Uterus (tissue), 4 donors: Measurements from ENCODE around the gene GIMAP8. TPM values are rescaled to one million over a fixed set of nuclear protein-coding genes. Genes with fewer than 3 reads are reported as not detected.

Source experiments
- DNase-seq, 2 donors: peaks; one replicate each; pipeline ENCODE4 v3.0.0-alpha.2; 2019 to 2020
- H3K27ac ChIP-seq, 2 donors: fragments of 200-600 bp; sonication (generic); 1 replicate in 1 of 2; 2 replicates in 1 of 2; pipeline ENCODE4 v1.5.1; 2016 to 2018
- H3K27me3 ChIP-seq, 2 donors: fragments of 200-600 bp; sonication (generic); one replicate each; pipeline ENCODE4 v1.5.1; 2018 to 2019; ENCODE audit warnings: control low read depth in 1 of 2
- H3K36me3 ChIP-seq, 2 donors: fragments of 200-600 bp; sonication (generic); one replicate each; pipeline ENCODE4 v1.5.1; 2019; ENCODE audit warnings: control low read depth in 1 of 2
- H3K4me1 ChIP-seq, 2 donors: fragments of 200-600 bp; sonication (generic); one replicate each; pipeline ENCODE4 v1.5.1; 2018 to 2019; ENCODE audit warnings: control low read depth in 1 of 2
- H3K4me3 ChIP-seq, 2 donors: fragments of 200-600 bp; sonication (generic); 1 replicate in 1 of 2; 2 replicates in 1 of 2; pipeline ENCODE4 v1.5.1; 2018 to 2019; ENCODE audit warnings: mild to moderate bottlenecking in 1 of 2
- H3K9me3 ChIP-seq, 2 donors: fragments of 200-600 bp; sonication (generic); one replicate each; pipeline ENCODE4 v1.5.1; 2019; ENCODE audit warnings: control low read depth in 1 of 2
- POLR2A ChIP-seq, 2 donors: fragments of 450-650 bp; IDR thresholded peaks; one replicate each; pipeline ENCODE4 v1.6.1; 2016; ENCODE audit warnings: antibody characterized with exemption in 2 of 2, mild to moderate bottlenecking in 1 of 2, moderate library complexity in 1 of 2
- intact Hi-C: fragments of 100-400 bp; cut with DNase I; formaldehyde crosslinking; loops from one replicate; pipeline ENCODE4 v1.15.1; 2023; ENCODE audit warnings: low total_unique reads
- total RNA-seq, 4 donors: library from RNA; depleted of rRNA in 3 of 4; stranded (reverse); fragments of >200 nt in 3 of 4; gene quantifications; one replicate each; pipeline versions ENCODE4 v1.1.0 to v1.2.4, GENCODE V29; 2014 to 2023
- TF ChIP-seq, protein P1 (sequence below), 4 experiments: fragments of 200-600 bp in 2 of 4; fragments of 450-650 bp in 2 of 4; sonication (generic) in 2 of 4; IDR thresholded peaks; one replicate each; pipeline ENCODE4 v1.5.1; 2016 to 2019; ENCODE audit warnings: antibody characterized with exemption in 4 of 4, mild to moderate bottlenecking in 2 of 4, moderate library complexity in 1 of 4
- donor health status: DM: yes; HTN: yes; CAD: no.

Gene GIMAP8
- total RNA-seq, 4 donors from 2014 or later, result 16.7 to 47.7 (median 25.6) TPM

DNA sequence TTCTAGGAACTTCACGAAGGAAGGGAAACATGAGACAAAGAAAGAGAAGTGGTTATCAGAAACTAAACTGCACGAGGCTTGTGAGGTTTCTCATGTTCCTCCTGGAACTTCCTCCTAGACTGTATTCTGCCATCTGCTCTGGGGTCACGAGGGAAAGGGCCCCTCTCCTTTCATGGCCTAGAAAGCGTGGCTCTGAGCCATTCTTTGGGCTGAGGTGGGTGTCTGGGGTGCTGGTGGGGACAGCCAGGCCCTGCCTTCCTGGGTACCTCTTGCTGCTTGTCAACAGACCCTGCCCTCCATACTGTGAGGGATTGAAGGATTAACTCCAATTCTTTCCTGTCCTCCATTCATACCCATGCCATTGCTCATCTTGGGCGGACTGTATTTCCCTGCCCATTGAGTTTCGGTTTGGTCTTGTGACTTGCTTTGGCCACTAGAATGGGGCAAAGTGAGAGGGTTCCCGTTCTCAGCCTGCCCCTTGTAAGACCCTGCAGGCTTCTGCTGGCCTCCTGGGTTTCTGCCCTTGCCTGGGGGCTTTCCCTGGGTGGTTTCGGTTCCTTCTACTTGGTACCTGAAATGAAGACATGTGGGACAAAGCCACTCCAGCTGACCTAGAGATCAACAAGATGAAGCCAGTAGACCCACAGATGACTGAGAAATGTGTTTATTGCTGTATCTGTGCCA, 14.9 kb upstream of the GIMAP8 start:
- no peaks in the 10 kb centered on the region for H3K9me3 ChIP-seq
- intact Hi-C loops, result no loop called here
- H3K4me3 ChIP-seq, result no peak overlapping the region
- no peaks in the 10 kb centered on the region for H3K4me1 ChIP-seq
- TF ChIP-seq POLR2A (IDR thresholded peaks at IDR 0.05), result no peak
- TF ChIP-seq, protein P1, sequence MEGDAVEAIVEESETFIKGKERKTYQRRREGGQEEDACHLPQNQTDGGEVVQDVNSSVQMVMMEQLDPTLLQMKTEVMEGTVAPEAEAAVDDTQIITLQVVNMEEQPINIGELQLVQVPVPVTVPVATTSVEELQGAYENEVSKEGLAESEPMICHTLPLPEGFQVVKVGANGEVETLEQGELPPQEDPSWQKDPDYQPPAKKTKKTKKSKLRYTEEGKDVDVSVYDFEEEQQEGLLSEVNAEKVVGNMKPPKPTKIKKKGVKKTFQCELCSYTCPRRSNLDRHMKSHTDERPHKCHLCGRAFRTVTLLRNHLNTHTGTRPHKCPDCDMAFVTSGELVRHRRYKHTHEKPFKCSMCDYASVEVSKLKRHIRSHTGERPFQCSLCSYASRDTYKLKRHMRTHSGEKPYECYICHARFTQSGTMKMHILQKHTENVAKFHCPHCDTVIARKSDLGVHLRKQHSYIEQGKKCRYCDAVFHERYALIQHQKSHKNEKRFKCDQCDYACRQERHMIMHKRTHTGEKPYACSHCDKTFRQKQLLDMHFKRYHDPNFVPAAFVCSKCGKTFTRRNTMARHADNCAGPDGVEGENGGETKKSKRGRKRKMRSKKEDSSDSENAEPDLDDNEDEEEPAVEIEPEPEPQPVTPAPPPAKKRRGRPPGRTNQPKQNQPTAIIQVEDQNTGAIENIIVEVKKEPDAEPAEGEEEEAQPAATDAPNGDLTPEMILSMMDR (IDR thresholded peaks at IDR 0.05), result no peak
- H3K27ac ChIP-seq, result no peak overlapping the region
- no peaks in the 10 kb centered on the region for H3K27me3 ChIP-seq
- no peaks in the 10 kb centered on the region for H3K36me3 ChIP-seq
- no peak for DNase-seq

DNA sequence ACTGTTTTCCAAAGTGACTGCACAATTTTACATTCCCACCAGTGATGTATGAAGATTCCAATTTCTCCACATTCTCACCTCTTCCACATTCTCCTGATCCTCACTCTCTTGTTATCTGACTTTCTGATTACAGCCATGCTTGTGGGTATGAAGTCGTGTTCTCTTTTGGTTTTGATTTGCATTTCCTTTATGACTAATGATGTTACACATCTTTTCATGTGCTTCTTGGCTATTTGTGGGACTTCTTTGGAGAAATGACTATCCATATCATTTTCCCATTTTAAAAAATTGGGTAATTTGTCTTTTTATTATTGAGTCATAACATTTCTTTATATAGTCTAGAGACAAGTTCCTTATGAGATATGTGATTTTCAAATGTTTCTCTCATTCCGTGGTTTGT, 10.5 kb upstream of the GIMAP8 start:
- intact Hi-C loops, result no loop called here
- Histone ChIP-seq H3K36me3 (no peaks in the 10 kb centered on the region), H3K27ac (no peak overlapping the region), H3K9me3 (peaks cover 0 to 5% of the 10 kb centered on the region in 2 donors), H3K27me3 (no peaks in the 10 kb centered on the region), H3K4me3 (no peak overlapping the region), H3K4me1 (no peaks in the 10 kb centered on the region)
- no peak for DNase-seq
- no peak for TF ChIP-seq POLR2A (IDR thresholded peaks at IDR 0.05)
- TF ChIP-seq, protein P1 (IDR thresholded peaks at IDR 0.05), result no peak

DNA sequence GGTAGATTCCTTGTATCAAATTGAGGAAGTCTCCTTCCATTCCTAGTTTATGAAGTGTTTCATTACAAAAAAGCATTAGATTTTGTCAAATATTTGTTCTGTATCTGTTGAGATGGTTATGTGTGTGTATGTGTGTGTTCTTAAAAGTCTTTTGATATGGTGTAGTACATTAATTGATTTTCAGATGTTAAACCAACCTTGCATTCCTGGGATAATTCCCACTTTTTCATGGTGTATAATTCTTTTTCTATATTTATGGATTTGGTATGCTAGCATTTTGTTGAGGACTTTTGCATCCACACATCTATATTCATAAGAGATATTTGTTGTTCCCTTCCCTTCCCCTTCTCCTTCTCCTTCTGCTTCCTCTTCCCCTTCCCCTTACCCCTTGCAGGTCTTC, 8.9 kb upstream of the GIMAP8 start:
- TF ChIP-seq, protein P1 (IDR thresholded peaks at IDR 0.05), result no peak
- Histone ChIP-seq H3K27me3 (no peaks in the 10 kb centered on the region), H3K27ac (no peak overlapping the region), H3K36me3 (no peaks in the 10 kb centered on the region), H3K4me1 (no peaks in the 10 kb centered on the region), H3K4me3 (no peak overlapping the region), H3K9me3 (peaks cover 0 to 5% of the 10 kb centered on the region in 2 donors)
- no peak for DNase-seq
- intact Hi-C loops, result no loop called here

DNA sequence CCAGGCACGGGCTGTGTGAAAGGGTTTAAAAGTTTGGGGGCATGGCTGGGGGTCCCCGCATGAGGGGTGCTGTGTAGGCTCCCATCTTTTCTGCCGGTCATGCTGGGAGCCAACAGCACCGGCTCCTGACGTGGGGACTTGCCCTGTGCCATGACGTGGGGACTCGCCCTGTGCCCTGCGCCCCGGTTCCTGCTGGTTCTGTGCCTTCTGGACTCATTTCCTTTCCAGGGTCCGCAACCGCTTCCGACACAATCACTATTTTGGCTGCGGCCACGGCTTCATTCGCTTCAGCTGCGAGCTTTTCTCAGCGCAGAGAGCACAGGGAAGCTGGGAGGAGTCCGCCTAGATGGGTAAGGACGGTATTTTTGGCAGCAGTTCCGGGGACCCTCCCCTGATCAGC, 7.6 kb upstream of the GIMAP8 start:
- Histone ChIP-seq H3K9me3 (peaks cover 0 to 5% of the 10 kb centered on the region in 2 donors), H3K4me3 (no peak overlapping the region), H3K27me3 (no peaks in the 10 kb centered on the region), H3K36me3 (no peaks in the 10 kb centered on the region), H3K27ac (no peak overlapping the region), H3K4me1 (no peaks in the 10 kb centered on the region)
- TF ChIP-seq, protein P1 (IDR thresholded peaks at IDR 0.05), result no peak
- TF ChIP-seq POLR2A (IDR thresholded peaks at IDR 0.05), result no peak
- intact Hi-C loops, result no loop called here
- DNase-seq, result no peak

DNA sequence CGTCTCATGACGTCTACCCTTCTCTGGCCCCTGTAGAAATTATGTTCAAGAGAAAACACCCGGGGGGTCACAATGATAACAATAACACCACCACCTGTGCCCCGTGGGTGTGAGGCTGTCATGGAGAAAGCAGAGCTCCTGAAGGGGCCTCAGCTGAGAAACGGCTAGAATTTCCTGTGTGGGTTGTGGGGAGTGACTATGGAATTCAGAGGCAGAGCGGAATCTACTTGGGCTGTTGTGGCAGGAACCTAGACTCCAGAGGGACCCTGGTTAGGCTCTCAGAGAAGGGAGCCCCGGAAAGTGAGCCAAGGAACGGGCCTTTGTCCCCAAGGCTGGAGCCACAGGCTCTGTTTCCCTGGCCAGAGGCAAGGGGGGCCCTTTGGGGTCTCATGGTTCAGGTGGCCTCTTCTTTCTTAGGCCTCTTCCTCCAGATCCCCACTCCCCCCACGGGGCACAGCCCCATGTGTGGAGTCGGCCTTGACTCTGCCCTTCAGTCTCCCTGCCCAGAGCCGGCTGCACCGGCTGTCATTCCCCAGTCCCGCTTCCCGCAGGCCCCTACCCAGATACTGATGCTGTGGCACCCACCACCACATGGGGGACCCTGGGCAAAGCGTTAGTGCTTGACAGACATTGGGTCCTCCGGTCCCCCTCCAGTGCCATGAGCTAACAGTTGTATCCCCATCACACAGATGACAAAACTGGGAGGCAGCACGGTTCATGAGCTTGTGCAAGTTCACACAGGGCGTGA, 6.5 kb upstream of the GIMAP8 start:
- no peaks in the 10 kb centered on the region for H3K36me3 ChIP-seq
- no peak for TF ChIP-seq POLR2A (IDR thresholded peaks at IDR 0.05)
- TF ChIP-seq, protein P1 (IDR thresholded peaks at IDR 0.05), result no peak
- no peak for DNase-seq
- no peaks in the 10 kb centered on the region for H3K4me1 ChIP-seq
- peaks cover 0 to 5% of the 10 kb centered on the region in 2 donors for H3K9me3 ChIP-seq
- H3K27ac ChIP-seq, result no peak overlapping the region
- intact Hi-C loops, result no loop called here
- H3K27me3 ChIP-seq, result no peaks in the 10 kb centered on the region
- H3K4me3 ChIP-seq, result no peak overlapping the region
